Muscle of leg (tissue), 11 donors: ENCODE results near the gene CDK10. TPM values are rescaled to one million over a fixed set of nuclear protein-coding genes. Genes with fewer than 3 reads are reported as not detected.
"Not testable (repeated sequence)": the region's sequence is repeated elsewhere in the genome, so short reads cannot be mapped to it uniquely, and the experiment has no call there.

Source experiments
- DNase-seq: peaks from one replicate; pipeline ENCODE4 v3.0.0; 2013
- H3K27ac ChIP-seq: one replicate; pipeline ENCODE4 v1.5.1; 2013; ENCODE audit warnings: mild to moderate bottlenecking, low read length, control low read depth
- H3K27me3 ChIP-seq: one replicate; pipeline ENCODE4 v1.6.1; 2013; ENCODE audit warnings: low read length; ENCODE audit not compliant: control insufficient read depth, insufficient read depth
- H3K36me3 ChIP-seq: one replicate; pipeline ENCODE4 v1.6.1; 2013; ENCODE audit warnings: low read length; ENCODE audit not compliant: control insufficient read depth, insufficient read depth
- H3K4me1 ChIP-seq: one replicate; pipeline ENCODE4 v1.6.1; 2013; ENCODE audit warnings: low read length; ENCODE audit not compliant: control insufficient read depth, insufficient read depth
- H3K4me3 ChIP-seq: one replicate; pipeline ENCODE4 v1.5.1; 2013; ENCODE audit warnings: low read length, control low read depth
- H3K9me3 ChIP-seq: replicated peaks from 2 replicates; pipeline ENCODE4 v1.6.1; 2013; ENCODE audit warnings: low read depth, low read length; ENCODE audit not compliant: control insufficient read depth
- WGBS: methylation state at CpG from one replicate; pipeline ENCODE4 v1.1.5; 2013; ENCODE audit warnings: missing lambda C conversion rate; ENCODE audit not compliant: insufficient coverage; 5-methylcytosine and 5-hydroxymethylcytosine counted together
- polyA plus RNA-seq, 8 donors: library from polyadenylated mRNA; unstranded; fragments of 120-200 nt; gene quantifications; one replicate each; pipeline versions ENCODE4 v1.2.1 to v1.2.3, GENCODE V29; 2013; ENCODE audit warnings: inconsistent platforms in 1 of 8, low replicate concordance in 1 of 8; ENCODE audit not compliant: insufficient read length in 8 of 8, insufficient read depth in 1 of 8
- total RNA-seq: library from RNA; stranded (reverse); fragments of 120-200 nt; gene quantifications from one replicate; pipeline ENCODE4 v1.2.4, GENCODE V29; 2013

Gene CDK10
- total and polyA plus RNA-seq, 9 donors: 44.4 to 65.0 (median 53.9) TPM

GRCh38 chr16:89687092-89687940 is 827 bp downstream of the CDK10 start:
- DNase-seq: no peak
- peak overlapping the region; percentile 72 for H3K4me3 ChIP-seq

GRCh38 chr16:89688395-89688794 is 1.9 kb downstream of the CDK10 start:
- Histone ChIP-seq H3K4me3 (no peak overlapping the region), H3K9me3 (no peaks in the 10 kb centered on the region), H3K4me1 (peaks cover 13% of the 10 kb centered on the region), H3K36me3 (peaks cover 33% of the 10 kb centered on the region), H3K27me3 (no peaks in the 10 kb centered on the region), H3K27ac (no peak overlapping the region)
- 100% methylated on average over 1 of the region's 5 CpGs for WGBS
- no peak for DNase-seq

More at GRCh38 chr16:89687092-89687940, 827 bp downstream of the CDK10 start:
- WGBS: 12% methylated on average over 38 of the region's 42 CpGs
- H3K27me3 ChIP-seq: no peaks in the 10 kb centered on the region
- peak overlapping the region; percentile 42 for H3K27ac ChIP-seq
- H3K9me3 ChIP-seq: no peaks in the 10 kb centered on the region
- peaks cover 13% of the 10 kb centered on the region for H3K4me1 ChIP-seq
- peaks cover 24% of the 10 kb centered on the region for H3K36me3 ChIP-seq

DNA sequence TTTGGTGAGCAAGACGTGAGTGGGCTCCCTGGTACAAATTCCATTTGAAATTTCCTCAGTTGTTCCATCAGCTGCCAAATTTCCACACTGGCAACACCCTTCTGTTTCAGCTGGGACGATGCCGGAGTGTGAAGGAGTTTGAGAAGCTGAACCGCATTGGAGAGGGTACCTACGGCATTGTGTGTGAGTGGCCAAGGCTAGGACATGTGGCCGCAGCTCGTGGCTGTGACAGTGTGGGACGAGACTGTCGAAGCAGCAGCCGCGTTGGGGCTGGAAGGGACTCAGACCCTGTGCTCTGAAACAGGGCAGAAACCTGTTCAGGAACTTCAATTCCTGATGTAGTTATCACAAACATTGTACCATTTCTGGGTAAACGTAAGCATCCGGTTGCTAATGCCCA is 2.7 kb downstream of the CDK10 start:
- no peaks in the 10 kb centered on the region for H3K27me3 ChIP-seq
- H3K4me1 ChIP-seq: peaks cover 13% of the 10 kb centered on the region
- no peak for DNase-seq
- H3K27ac ChIP-seq: no peak overlapping the region
- H3K9me3 ChIP-seq: no peaks in the 10 kb centered on the region
- WGBS: 93% methylated on average over 13 of the region's 13 CpGs
- H3K4me3 ChIP-seq: no peak overlapping the region
- peaks cover 39% of the 10 kb centered on the region for H3K36me3 ChIP-seq

GRCh38 chr16:89689621-89690020 is 3.1 kb downstream of the CDK10 start:
- peaks cover 43% of the 10 kb centered on the region for H3K36me3 ChIP-seq
- H3K27ac ChIP-seq, H3K9me3 ChIP-seq, H3K4me3 ChIP-seq, H3K27me3 ChIP-seq, DNase-seq: not testable (repeated sequence)
- H3K4me1 ChIP-seq: peaks cover 13% of the 10 kb centered on the region
- 83% methylated on average over 1 of the region's 4 CpGs for WGBS

- WGBS: 92% methylated on average over 9 of the region's 16 CpGs
- H3K27ac ChIP-seq: no peak overlapping the region
- H3K9me3 ChIP-seq: no peaks in the 10 kb centered on the region
- H3K27me3 ChIP-seq: no peaks in the 10 kb centered on the region
- H3K4me1 ChIP-seq: peaks cover 13% of the 10 kb centered on the region
- H3K4me3 ChIP-seq: no peak overlapping the region
- peaks cover 49% of the 10 kb centered on the region for H3K36me3 ChIP-seq
- DNase-seq: no peak
These were observed 4.0 kb downstream of the CDK10 start for GRCh38 chr16:89690392-89690901.

GRCh38 chr16:89691231-89691985 is 4.9 kb downstream of the CDK10 start:
- Histone ChIP-seq H3K4me3 (no peak overlapping the region), H3K27me3 (no peaks in the 10 kb centered on the region), H3K36me3 (peaks cover 52% of the 10 kb centered on the region), H3K9me3 (no peaks in the 10 kb centered on the region), H3K27ac (no peak overlapping the region), H3K4me1 (peaks cover 14% of the 10 kb centered on the region)
- 87% methylated on average over 12 of the region's 21 CpGs for WGBS
- no peak for DNase-seq

GRCh38 chr16:89691986-89692569 is 5.6 kb downstream of the CDK10 start:
- WGBS: 94% methylated on average over 9 of the region's 13 CpGs
- Histone ChIP-seq H3K36me3 (peaks cover 52% of the 10 kb centered on the region), H3K9me3 (no peaks in the 10 kb centered on the region), H3K4me1 (peaks cover 19% of the 10 kb centered on the region), H3K27ac (no peak overlapping the region), H3K27me3 (no peaks in the 10 kb centered on the region), H3K4me3 (no peak overlapping the region)
- no peak for DNase-seq

DNA sequence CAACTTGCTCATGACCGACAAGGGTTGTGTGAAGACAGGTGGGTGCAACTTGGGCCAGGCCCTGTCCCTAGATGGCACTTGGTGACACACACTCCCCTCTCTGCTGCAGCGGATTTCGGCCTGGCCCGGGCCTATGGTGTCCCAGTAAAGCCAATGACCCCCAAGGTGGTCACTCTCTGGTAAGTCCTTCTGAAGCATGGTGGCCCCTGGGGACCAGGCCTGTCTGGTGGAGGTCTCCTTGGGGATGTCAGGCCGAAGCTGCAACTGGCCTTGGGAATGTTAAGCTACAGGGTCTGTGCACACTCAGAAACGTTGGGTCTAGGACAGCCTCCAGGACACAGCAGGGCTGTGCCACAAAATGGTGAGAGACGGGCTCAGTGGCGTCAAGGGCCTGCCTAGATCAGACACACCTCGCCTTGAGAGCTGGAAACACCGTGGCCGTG is 6.8 kb downstream of the CDK10 start:
- no peak overlapping the region for H3K27ac ChIP-seq
- 86% methylated on average over 10 of the region's 11 CpGs for WGBS
- H3K9me3 ChIP-seq: no peaks in the 10 kb centered on the region
- no peak for DNase-seq
- peaks cover 52% of the 10 kb centered on the region for H3K36me3 ChIP-seq
- H3K27me3 ChIP-seq: no peaks in the 10 kb centered on the region
- H3K4me3 ChIP-seq: no peak overlapping the region
- H3K4me1 ChIP-seq: peaks cover 23% of the 10 kb centered on the region

DNA sequence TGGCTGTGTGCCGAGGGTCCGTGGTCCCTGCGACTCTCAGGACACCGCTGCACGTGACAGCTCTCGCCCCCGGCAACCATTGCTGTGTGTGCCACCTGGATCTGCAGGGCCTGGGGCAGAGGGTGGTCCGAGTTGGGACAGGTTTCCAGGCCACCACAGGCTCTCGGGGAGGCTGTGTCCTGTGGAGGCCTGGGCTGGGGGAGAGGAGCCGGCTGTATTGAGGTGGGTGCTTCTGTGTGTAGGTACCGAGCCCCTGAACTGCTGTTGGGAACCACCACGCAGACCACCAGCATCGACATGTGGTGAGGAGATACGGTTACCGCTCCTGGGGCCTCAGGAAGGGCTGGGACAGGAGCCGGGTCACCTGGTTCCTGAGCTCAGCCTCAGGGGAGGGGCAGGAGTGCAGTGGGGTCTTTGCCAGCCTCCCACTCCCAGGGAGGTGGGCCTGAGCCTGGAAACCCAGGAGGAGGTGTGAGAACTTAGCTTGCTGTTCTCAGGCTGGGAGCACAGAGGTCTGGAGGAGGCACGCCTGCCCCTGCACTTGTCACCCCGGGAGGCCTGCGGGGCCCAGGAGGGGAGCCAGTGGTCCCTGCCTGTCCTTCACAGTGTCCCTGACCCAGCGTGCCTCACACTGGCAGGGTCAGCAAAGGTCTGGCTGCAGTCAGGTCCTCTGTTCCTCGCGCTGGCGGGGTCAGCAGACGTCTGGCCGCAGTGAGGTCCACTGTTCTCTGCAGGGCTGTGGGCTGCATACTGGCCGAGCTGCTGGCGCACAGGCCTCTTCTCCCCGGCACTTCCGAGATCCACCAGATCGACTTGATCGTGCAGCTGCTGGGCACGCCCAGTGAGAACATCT is 7.7 kb downstream of the CDK10 start:
- Histone ChIP-seq H3K4me3 (no peak overlapping the region), H3K9me3 (no peaks in the 10 kb centered on the region), H3K4me1 (peaks cover 23% of the 10 kb centered on the region), H3K36me3 (peaks cover 52% of the 10 kb centered on the region), H3K27me3 (no peaks in the 10 kb centered on the region), H3K27ac (no peak overlapping the region)
- DNase-seq: no peak
- 82% methylated on average over 32 of the region's 32 CpGs for WGBS
